Fibroblast of the aortic adventitia (primary cell): Measurements from ENCODE around the gene BPIFA1. TPM values are rescaled to one million over a fixed set of nuclear protein-coding genes. Genes with fewer than 3 reads are reported as not detected.

Experiments
- DNase-seq: peaks from one replicate; pipeline ENCODE4 v3.0.0-alpha.2; 2010; ENCODE audit warnings: low read depth
- H3K4me3 ChIP-seq: 2 replicates; pipeline ENCODE4 v1.5.1; 2011; ENCODE audit warnings: low read depth, mild to moderate bottlenecking, control low read depth, low read length, moderate library complexity
- total RNA-seq: library from RNA; depleted of rRNA; stranded (reverse); fragments of >200 nt; gene quantifications from 2 replicates; pipeline ENCODE4 v1.2.3, GENCODE V29; 2012; ENCODE audit warnings: low replicate concordance
- TF ChIP-seq, protein P1 (sequence below): IDR thresholded peaks from 2 replicates; pipeline ENCODE4 v1.5.1; 2011; ENCODE audit warnings: mild to moderate bottlenecking, low read length, control low read depth, inconsistent platforms; ENCODE audit not compliant: insufficient read depth

BPIFA1 gene
- total RNA-seq, 1 donor: not detected

DNA sequence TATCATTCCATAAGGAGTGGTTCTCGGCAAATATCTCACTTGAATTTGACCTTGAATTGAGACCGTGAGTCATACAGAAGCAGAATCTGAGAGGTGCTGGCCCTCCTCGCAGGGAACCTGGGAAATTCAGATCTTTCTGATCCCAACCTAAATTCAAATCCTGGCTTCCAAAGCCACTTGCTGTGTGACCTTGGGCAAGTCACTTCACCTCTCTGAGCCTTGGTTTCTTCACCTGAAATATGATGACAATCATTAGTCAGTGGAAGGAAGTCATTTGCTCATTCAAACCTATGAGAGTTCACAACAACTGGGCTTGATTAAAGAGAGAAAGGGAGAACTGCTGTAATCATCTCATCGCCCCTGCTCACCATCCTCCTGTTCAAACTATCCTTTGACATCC lies 11.4 kb upstream of the BPIFA1 start:
- H3K4me3 ChIP-seq: no peak overlapping the region
- TF ChIP-seq, protein P1, sequence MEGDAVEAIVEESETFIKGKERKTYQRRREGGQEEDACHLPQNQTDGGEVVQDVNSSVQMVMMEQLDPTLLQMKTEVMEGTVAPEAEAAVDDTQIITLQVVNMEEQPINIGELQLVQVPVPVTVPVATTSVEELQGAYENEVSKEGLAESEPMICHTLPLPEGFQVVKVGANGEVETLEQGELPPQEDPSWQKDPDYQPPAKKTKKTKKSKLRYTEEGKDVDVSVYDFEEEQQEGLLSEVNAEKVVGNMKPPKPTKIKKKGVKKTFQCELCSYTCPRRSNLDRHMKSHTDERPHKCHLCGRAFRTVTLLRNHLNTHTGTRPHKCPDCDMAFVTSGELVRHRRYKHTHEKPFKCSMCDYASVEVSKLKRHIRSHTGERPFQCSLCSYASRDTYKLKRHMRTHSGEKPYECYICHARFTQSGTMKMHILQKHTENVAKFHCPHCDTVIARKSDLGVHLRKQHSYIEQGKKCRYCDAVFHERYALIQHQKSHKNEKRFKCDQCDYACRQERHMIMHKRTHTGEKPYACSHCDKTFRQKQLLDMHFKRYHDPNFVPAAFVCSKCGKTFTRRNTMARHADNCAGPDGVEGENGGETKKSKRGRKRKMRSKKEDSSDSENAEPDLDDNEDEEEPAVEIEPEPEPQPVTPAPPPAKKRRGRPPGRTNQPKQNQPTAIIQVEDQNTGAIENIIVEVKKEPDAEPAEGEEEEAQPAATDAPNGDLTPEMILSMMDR: no peak
- no peak for DNase-seq

DNA sequence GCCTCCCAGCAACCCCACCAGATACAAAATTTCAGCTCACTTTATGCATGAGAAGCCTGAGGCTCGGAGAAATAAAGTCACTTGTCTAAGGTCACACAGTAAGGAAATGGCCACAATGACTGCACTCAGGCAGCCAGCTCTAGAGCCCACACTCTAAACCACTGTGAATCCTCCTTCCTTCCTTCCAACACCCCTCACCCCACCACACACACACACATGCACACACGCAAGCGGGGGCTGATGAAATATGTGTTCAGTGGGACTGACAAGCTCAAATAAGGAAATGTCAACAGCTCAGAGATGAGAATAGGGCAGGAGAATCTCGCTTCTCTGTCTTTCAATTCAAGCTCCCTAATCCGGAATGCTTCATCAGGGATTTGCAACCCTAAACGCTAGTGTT lies 6.0 kb upstream of the BPIFA1 start:
- TF ChIP-seq, protein P1: no peak
- DNase-seq: no peak
- H3K4me3 ChIP-seq: no peak overlapping the region

DNA sequence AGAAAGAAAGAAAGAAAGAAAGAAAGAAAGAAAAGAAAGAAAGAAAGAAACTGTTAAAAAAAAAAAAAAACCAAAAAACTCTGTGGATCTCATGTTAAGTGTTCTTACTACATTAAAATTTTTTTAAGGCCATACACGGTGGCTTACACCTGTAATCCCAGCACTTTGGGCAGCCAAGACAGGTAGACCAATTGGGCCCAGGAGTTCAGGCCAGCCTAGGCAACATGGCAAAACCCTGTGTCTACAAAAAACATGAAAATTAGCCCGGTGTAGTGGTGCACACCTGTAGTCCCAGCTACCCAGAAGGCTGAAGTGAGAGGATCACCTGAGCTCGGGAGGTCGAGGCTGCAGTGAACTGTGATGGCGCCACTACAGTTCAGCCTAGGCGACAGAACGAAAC lies 4.6 kb upstream of the BPIFA1 start:
- no peak for DNase-seq
- H3K4me3 ChIP-seq: no peak overlapping the region
- TF ChIP-seq, protein P1: no peak

DNA sequence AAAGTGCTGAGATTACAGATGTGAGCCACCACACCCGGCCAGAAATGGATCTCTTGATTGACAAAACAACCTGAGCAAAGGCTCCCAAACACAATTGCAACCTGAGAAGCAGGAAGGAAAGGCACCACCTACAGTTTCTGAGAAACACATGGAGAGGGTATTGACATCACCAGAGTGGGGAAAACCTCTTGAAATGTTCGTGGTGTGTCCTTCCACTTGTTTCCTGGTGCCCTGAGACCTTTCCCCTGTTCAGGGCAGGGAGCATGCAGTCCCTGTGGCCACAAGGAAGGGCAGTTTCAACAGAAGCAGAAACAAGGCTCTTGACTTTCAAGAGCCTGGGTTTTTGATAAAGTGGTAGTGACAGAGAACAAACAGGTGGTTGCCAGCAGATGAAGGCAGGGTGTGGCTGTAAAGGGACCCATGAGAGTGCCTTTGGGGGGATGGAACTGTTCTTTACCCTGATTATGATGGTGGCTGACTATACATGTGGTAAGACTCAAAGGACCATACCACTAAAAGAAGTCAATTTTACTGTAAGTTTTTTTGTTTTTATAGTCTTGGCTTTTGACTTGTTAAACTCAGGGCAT lies 3.2 kb upstream of the BPIFA1 start:
- H3K4me3 ChIP-seq: no peak overlapping the region
- DNase-seq: no peak
- TF ChIP-seq, protein P1: no peak

DNA sequence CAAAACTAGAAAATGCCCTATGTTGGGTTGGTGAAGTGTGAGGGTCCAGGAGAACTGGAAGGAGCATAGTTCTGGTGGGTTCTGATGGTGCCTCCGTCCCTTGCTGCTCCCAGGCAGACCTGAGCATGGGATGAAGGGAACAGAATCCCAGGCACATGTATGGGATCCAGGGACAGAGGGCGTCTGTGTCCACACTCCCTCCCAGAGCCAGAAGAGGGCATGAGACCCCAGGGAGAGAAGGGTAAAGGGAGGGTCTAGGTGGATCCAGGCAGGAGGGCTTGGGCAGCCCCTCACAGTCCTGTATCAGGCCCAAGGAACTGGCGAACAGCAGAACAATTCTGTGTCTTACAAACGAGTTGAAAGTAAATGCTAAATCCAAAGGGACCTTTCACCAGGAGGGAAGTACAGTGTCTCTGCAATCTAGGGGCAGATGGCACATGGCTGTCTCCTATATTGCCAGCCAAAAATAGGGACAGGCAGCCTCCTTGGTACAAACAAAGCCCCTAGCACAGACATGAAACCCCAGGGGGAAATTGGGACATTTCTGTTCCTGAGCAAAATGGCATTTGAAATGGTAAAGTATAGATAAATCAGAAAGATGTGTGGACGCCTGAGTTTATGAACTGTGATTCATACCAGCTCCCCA lies 2.5 kb upstream of the BPIFA1 start:
- TF ChIP-seq, protein P1: no peak
- no peak for DNase-seq
- H3K4me3 ChIP-seq: no peak overlapping the region

DNA sequence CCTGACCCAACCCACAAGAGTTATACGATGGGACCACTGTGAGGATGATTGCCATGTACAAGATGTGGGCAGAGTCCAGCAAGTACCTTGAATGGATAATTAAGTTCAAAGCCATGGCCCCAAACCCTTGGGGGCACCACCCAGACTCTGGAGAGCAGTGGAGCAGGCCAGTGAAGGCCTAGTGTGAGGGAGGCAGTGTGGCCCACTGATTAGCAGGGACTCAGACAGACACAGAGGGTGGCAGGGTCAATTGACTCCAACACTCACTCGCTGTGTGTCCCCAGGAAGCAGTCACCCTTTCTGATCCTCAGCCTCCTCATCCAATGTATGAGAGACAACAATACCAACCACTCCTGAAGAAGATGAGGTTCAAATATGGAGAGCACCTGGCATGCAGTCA lies 1.7 kb upstream of the BPIFA1 start:
- TF ChIP-seq, protein P1: no peak
- DNase-seq: no peak
- H3K4me3 ChIP-seq: no peak overlapping the region

DNA sequence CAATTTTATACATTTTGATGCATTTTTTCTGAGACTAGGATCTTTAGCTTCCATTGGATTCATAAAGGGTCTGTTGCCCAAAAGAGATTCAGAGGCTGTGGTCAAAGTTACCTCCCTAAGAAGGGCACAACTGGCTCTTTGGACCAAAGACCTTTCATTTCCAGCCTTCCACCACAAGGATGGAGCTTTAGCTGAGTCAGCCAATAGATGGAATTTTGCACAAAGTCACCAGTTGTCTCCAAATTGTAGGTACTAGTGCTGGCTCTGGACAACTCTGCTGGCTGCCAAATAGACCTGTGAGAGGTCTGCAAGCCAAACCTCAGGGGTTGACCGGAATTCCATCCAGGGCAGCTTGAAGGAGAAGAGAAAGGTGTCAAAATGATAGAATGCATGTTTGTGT lies 555 bp downstream of the BPIFA1 start:
- TF ChIP-seq, protein P1: no peak
- H3K4me3 ChIP-seq: no peak overlapping the region
- DNase-seq: no peak
